Mammary epithelial cell (primary cell): ENCODE results near the gene UPK1B.
"Not testable (repeated sequence)": the region's sequence is repeated elsewhere in the genome, so short reads cannot be mapped to it uniquely, and the experiment has no call there.

Source experiments
- CTCF ChIP-seq, 2 donors: IDR thresholded peaks in 1 of 2; conservative IDR thresholded peaks in 1 of 2; 2 replicates each; pipeline ENCODE4 v1.5.1; 2011 to 2012; ENCODE audit warnings: inconsistent platforms in 2 of 2, low read length in 2 of 2, mild to moderate bottlenecking in 2 of 2, control low read depth in 1 of 2, low read depth in 1 of 2; ENCODE audit not compliant: insufficient read depth in 1 of 2; ENCODE audit errors: extremely low read depth in 1 of 2
- EZH2 ChIP-seq: IDR thresholded peaks from 2 replicates; pipeline ENCODE4 v1.6.1; 2012; ENCODE audit warnings: low read length, inconsistent platforms, borderline replicate concordance

GRCh38 chr3:119139360-119139759 is 34.0 kb upstream of the UPK1B start:
- not testable (repeated sequence) for TF ChIP-seq EZH2; CTCF (conservative IDR thresholded peaks at IDR 0.05 in 1 of 2, IDR thresholded peaks at IDR 0.05 in 1 of 2; ENCODE audit: extremely low read depth in 1 of 2, insufficient read depth in 1 of 2, low read depth in 1 of 2, low read length in 2 of 2)
